Measurements from ENCODE around the gene LAPTM4A. TPM values are rescaled to one million over a fixed set of nuclear protein-coding genes. Genes with fewer than 3 reads are reported as not detected.

The LAPTM4A gene
- total RNA-seq, 1 donor from 2014 or later: 206 TPM

Other genes starting within 250 kb of the LAPTM4A start
- gene TTC32, start 149.6 kb downstream of the LAPTM4A start, total RNA-seq: 8.1 TPM
- gene WDR35, start 61.5 kb downstream of the LAPTM4A start, total RNA-seq: 14.7 TPM
- gene MATN3, start 39.0 kb downstream of the LAPTM4A start, total RNA-seq: 0.30 TPM
- 127 TPM for gene SDC1, start 173.5 kb upstream of the LAPTM4A start, total RNA-seq